ENCODE data around the gene LAMC2.
"Not testable (repeated sequence)": the region's sequence is repeated elsewhere in the genome, so short reads cannot be mapped to it uniquely, and the experiment has no call there.

LAMC2 gene

GRCh38 chr1:183240853-183241252 is 54.8 kb downstream of the LAMC2 start:
- WGBS (ENCODE audit: insufficient coverage), result 93% methylated on average over 8 of the region's 8 CpGs
- H3K27ac ChIP-seq (ENCODE audit: insufficient read depth in 1 of 2, low read depth in 1 of 2, low read length in 2 of 2, poor library complexity in 1 of 2, severe bottlenecking in 2 of 2); H3K4me3 ChIP-seq (ENCODE audit: control insufficient read depth in 1 of 7, extremely low read depth in 1 of 7, insufficient read depth in 4 of 7, low read depth in 2 of 7, low read length in 6 of 7); H3K4me1 ChIP-seq (ENCODE audit: control extremely low read depth in 1 of 4, control insufficient read depth in 4 of 4, insufficient read depth in 4 of 4, low read length in 3 of 4); DNase-seq; H3K36me3 ChIP-seq (ENCODE audit: control insufficient read depth in 4 of 4, insufficient read depth in 4 of 4, low read length in 3 of 4); H3K9me3 ChIP-seq (ENCODE audit: control extremely low read depth in 1 of 5, control insufficient read depth in 4 of 5, insufficient read depth in 2 of 5, low read depth in 1 of 5, low read length in 4 of 5); H3K27me3 ChIP-seq (replicated peaks in 2 of 5; ENCODE audit: control insufficient read depth in 4 of 5, insufficient read depth in 5 of 5, low read length in 4 of 5): not testable (repeated sequence)
- POLR2A ChIA-PET, result interaction anchor here (0.6 kb wide), 1 partner anchor 47 kb away, joined by 3 read pairs; no protein-coding TSS in a partner anchor
- CTCF ChIA-PET, result interaction anchor here (1.0 to 3.8 kb wide), 2 partner anchors 13 to 17 kb away, joined by 3 to 14 read pairs; no protein-coding TSS in a partner anchor

- 80% methylated on average over 3 of the region's 3 CpGs for WGBS (ENCODE audit: insufficient coverage)
- Histone ChIP-seq H3K27me3 (replicated peaks in 2 of 5; ENCODE audit: control insufficient read depth in 4 of 5, insufficient read depth in 5 of 5, low read length in 4 of 5) (peaks cover 0 to 2% (median 0%) of the 10 kb centered on the region in 5 experiments), H3K4me1 (ENCODE audit: control extremely low read depth in 1 of 4, control insufficient read depth in 4 of 4, insufficient read depth in 4 of 4, low read length in 3 of 4) (no peaks in the 10 kb centered on the region), H3K36me3 (ENCODE audit: control insufficient read depth in 4 of 4, insufficient read depth in 4 of 4, low read length in 3 of 4) (no peaks in the 10 kb centered on the region), H3K9me3 (ENCODE audit: control extremely low read depth in 1 of 5, control insufficient read depth in 4 of 5, insufficient read depth in 2 of 5, low read depth in 1 of 5, low read length in 4 of 5) (peaks cover 0 to 2% (median 0%) of the 10 kb centered on the region in 5 experiments), H3K27ac (ENCODE audit: insufficient read depth in 1 of 2, low read depth in 1 of 2, low read length in 2 of 2, poor library complexity in 1 of 2, severe bottlenecking in 2 of 2) (no peak overlapping the region), H3K4me3 (ENCODE audit: control insufficient read depth in 1 of 7, extremely low read depth in 1 of 7, insufficient read depth in 4 of 7, low read depth in 2 of 7, low read length in 6 of 7) (no peak overlapping the region)
- CTCF ChIA-PET, result interaction anchor here (1.0 to 3.8 kb wide), 2 partner anchors 13 to 17 kb away, joined by 3 to 14 read pairs; no protein-coding TSS in a partner anchor
- POLR2A ChIA-PET, result interaction anchor here (0.6 kb wide), 1 partner anchor 46 kb away, joined by 3 read pairs; no protein-coding TSS in a partner anchor
- no peak for DNase-seq
Measured at GRCh38 chr1:183241471-183241870, 55.4 kb downstream of the LAMC2 start.

GRCh38 chr1:183242556-183242955 is 56.5 kb downstream of the LAMC2 start:
- Histone ChIP-seq H3K36me3 (ENCODE audit: control insufficient read depth in 4 of 4, insufficient read depth in 4 of 4, low read length in 3 of 4) (no peaks in the 10 kb centered on the region), H3K27me3 (replicated peaks in 2 of 5; ENCODE audit: control insufficient read depth in 4 of 5, insufficient read depth in 5 of 5, low read length in 4 of 5) (peaks cover 0 to 6% (median 0%) of the 10 kb centered on the region in 5 experiments), H3K4me3 (ENCODE audit: control insufficient read depth in 1 of 7, extremely low read depth in 1 of 7, insufficient read depth in 4 of 7, low read depth in 2 of 7, low read length in 6 of 7) (no peak overlapping the region), H3K9me3 (ENCODE audit: control extremely low read depth in 1 of 5, control insufficient read depth in 4 of 5, insufficient read depth in 2 of 5, low read depth in 1 of 5, low read length in 4 of 5) (peaks cover 0 to 2% (median 0%) of the 10 kb centered on the region in 5 experiments), H3K27ac (ENCODE audit: insufficient read depth in 1 of 2, low read depth in 1 of 2, low read length in 2 of 2, poor library complexity in 1 of 2, severe bottlenecking in 2 of 2) (no peak overlapping the region), H3K4me1 (ENCODE audit: control extremely low read depth in 1 of 4, control insufficient read depth in 4 of 4, insufficient read depth in 4 of 4, low read length in 3 of 4) (no peaks in the 10 kb centered on the region)
- ChIA-PET CTCF (interaction anchor here (0.6 to 0.8 kb wide), 2 partner anchors 17 to 251 kb away, joined by 3 read pairs; no protein-coding TSS in a partner anchor), POLR2A (no interaction called here)
- 90% methylated on average over 2 of the region's 3 CpGs for WGBS (ENCODE audit: insufficient coverage)
- no peak for DNase-seq

GRCh38 chr1:183243161-183244050 is 57.3 kb downstream of the LAMC2 start:
- Histone ChIP-seq H3K9me3 (ENCODE audit: control extremely low read depth in 1 of 5, control insufficient read depth in 4 of 5, insufficient read depth in 2 of 5, low read depth in 1 of 5, low read length in 4 of 5) (peaks cover 0 to 2% (median 0%) of the 10 kb centered on the region in 5 experiments), H3K27ac (ENCODE audit: insufficient read depth in 1 of 2, low read depth in 1 of 2, low read length in 2 of 2, poor library complexity in 1 of 2, severe bottlenecking in 2 of 2) (no peak overlapping the region), H3K4me1 (ENCODE audit: control extremely low read depth in 1 of 4, control insufficient read depth in 4 of 4, insufficient read depth in 4 of 4, low read length in 3 of 4) (no peaks in the 10 kb centered on the region), H3K36me3 (ENCODE audit: control insufficient read depth in 4 of 4, insufficient read depth in 4 of 4, low read length in 3 of 4) (no peaks in the 10 kb centered on the region), H3K4me3 (ENCODE audit: control insufficient read depth in 1 of 7, extremely low read depth in 1 of 7, insufficient read depth in 4 of 7, low read depth in 2 of 7, low read length in 6 of 7) (no peak overlapping the region), H3K27me3 (replicated peaks in 2 of 5; ENCODE audit: control insufficient read depth in 4 of 5, insufficient read depth in 5 of 5, low read length in 4 of 5) (peaks cover 0 to 6% (median 0%) of the 10 kb centered on the region in 5 experiments)
- ChIA-PET CTCF (interaction anchor here (0.6 to 1.2 kb wide), 4 partner anchors 8 to 337 kb away, joined by 3 read pairs; no protein-coding TSS in a partner anchor), POLR2A (no interaction called here)
- WGBS (ENCODE audit: insufficient coverage), result 97% methylated on average over 4 of the region's 5 CpGs
- DNase-seq, result no peak

- ChIA-PET POLR2A (no interaction called here), CTCF (interaction anchor here (1.1 to 1.2 kb wide), 2 partner anchors 9 to 336 kb away, joined by 3 read pairs; no protein-coding TSS in a partner anchor)
- no peak overlapping the region for H3K27ac ChIP-seq (ENCODE audit: insufficient read depth in 1 of 2, low read depth in 1 of 2, low read length in 2 of 2, poor library complexity in 1 of 2, severe bottlenecking in 2 of 2)
- H3K27me3 ChIP-seq (replicated peaks in 2 of 5; ENCODE audit: control insufficient read depth in 4 of 5, insufficient read depth in 5 of 5, low read length in 4 of 5), result peaks cover 0 to 9% (median 0%) of the 10 kb centered on the region in 5 experiments
- no peak for DNase-seq
- 100% methylated on average over 1 of the region's 1 CpG for WGBS (ENCODE audit: insufficient coverage)
- H3K4me3 ChIP-seq (ENCODE audit: control insufficient read depth in 1 of 7, extremely low read depth in 1 of 7, insufficient read depth in 4 of 7, low read depth in 2 of 7, low read length in 6 of 7), result no peak overlapping the region
- peaks cover 0 to 2% (median 0%) of the 10 kb centered on the region in 5 experiments for H3K9me3 ChIP-seq (ENCODE audit: control extremely low read depth in 1 of 5, control insufficient read depth in 4 of 5, insufficient read depth in 2 of 5, low read depth in 1 of 5, low read length in 4 of 5)
- no peaks in the 10 kb centered on the region for H3K4me1 ChIP-seq (ENCODE audit: control extremely low read depth in 1 of 4, control insufficient read depth in 4 of 4, insufficient read depth in 4 of 4, low read length in 3 of 4)
- H3K36me3 ChIP-seq (ENCODE audit: control insufficient read depth in 4 of 4, insufficient read depth in 4 of 4, low read length in 3 of 4), result no peaks in the 10 kb centered on the region
Measured at GRCh38 chr1:183244466-183244865, 58.4 kb downstream of the LAMC2 start.

- Histone ChIP-seq H3K4me1 (ENCODE audit: control extremely low read depth in 1 of 4, control insufficient read depth in 4 of 4, insufficient read depth in 4 of 4, low read length in 3 of 4) (no peaks in the 10 kb centered on the region), H3K9me3 (ENCODE audit: control extremely low read depth in 1 of 5, control insufficient read depth in 4 of 5, insufficient read depth in 2 of 5, low read depth in 1 of 5, low read length in 4 of 5) (peaks cover 0 to 2% (median 0%) of the 10 kb centered on the region in 5 experiments), H3K4me3 (ENCODE audit: control insufficient read depth in 1 of 7, extremely low read depth in 1 of 7, insufficient read depth in 4 of 7, low read depth in 2 of 7, low read length in 6 of 7) (no peak overlapping the region), H3K36me3 (ENCODE audit: control insufficient read depth in 4 of 4, insufficient read depth in 4 of 4, low read length in 3 of 4) (no peaks in the 10 kb centered on the region), H3K27me3 (replicated peaks in 2 of 5; ENCODE audit: control insufficient read depth in 4 of 5, insufficient read depth in 5 of 5, low read length in 4 of 5) (peaks cover 0 to 10% (median 0%) of the 10 kb centered on the region in 5 experiments), H3K27ac (ENCODE audit: insufficient read depth in 1 of 2, low read depth in 1 of 2, low read length in 2 of 2, poor library complexity in 1 of 2, severe bottlenecking in 2 of 2) (no peak overlapping the region)
- 88% methylated on average over 3 of the region's 3 CpGs for WGBS (ENCODE audit: insufficient coverage)
- CTCF ChIA-PET, result interaction anchor here (0.7 kb wide), 1 partner anchor 33 kb away, joined by 3 read pairs; no protein-coding TSS in a partner anchor
- POLR2A ChIA-PET, result no interaction called here
- DNase-seq, result no peak
Measured at GRCh38 chr1:183245357-183245756, 59.3 kb downstream of the LAMC2 start.

- Histone ChIP-seq H3K9me3 (ENCODE audit: control extremely low read depth in 1 of 5, control insufficient read depth in 4 of 5, insufficient read depth in 2 of 5, low read depth in 1 of 5, low read length in 4 of 5) (peaks cover 0 to 2% (median 0%) of the 10 kb centered on the region in 5 experiments), H3K36me3 (ENCODE audit: control insufficient read depth in 4 of 4, insufficient read depth in 4 of 4, low read length in 3 of 4) (no peaks in the 10 kb centered on the region), H3K27ac (ENCODE audit: insufficient read depth in 1 of 2, low read depth in 1 of 2, low read length in 2 of 2, poor library complexity in 1 of 2, severe bottlenecking in 2 of 2) (no peak overlapping the region), H3K27me3 (replicated peaks in 2 of 5; ENCODE audit: control insufficient read depth in 4 of 5, insufficient read depth in 5 of 5, low read length in 4 of 5) (peaks cover 0 to 12% (median 0%) of the 10 kb centered on the region in 5 experiments), H3K4me1 (ENCODE audit: control extremely low read depth in 1 of 4, control insufficient read depth in 4 of 4, insufficient read depth in 4 of 4, low read length in 3 of 4) (no peaks in the 10 kb centered on the region), H3K4me3 (ENCODE audit: control insufficient read depth in 1 of 7, extremely low read depth in 1 of 7, insufficient read depth in 4 of 7, low read depth in 2 of 7, low read length in 6 of 7) (no peak overlapping the region)
- POLR2A ChIA-PET, result no interaction called here
- no peak for DNase-seq
- CTCF ChIA-PET, result no interaction called here
Measured at GRCh38 chr1:183246436-183246835, 60.4 kb downstream of the LAMC2 start.

Data from common myeloid progenitor, CD34-positive (primary cell).